Stomach smooth muscle (tissue), 2 donors: ENCODE measurements around the gene FAM200C.
A peak's percentile ranks its signal among the peaks of the same experiment; 100 is the strongest.
"Not testable (repeated sequence)": the region's sequence is repeated elsewhere in the genome, so short reads cannot be mapped to it uniquely, and the experiment has no call there.

Experiments
- H3K27ac ChIP-seq: one replicate; pipeline ENCODE4 v1.7.0; 2013; ENCODE audit warnings: mild to moderate bottlenecking, low read length, inconsistent platforms
- H3K27me3 ChIP-seq, 2 donors: one replicate each; pipeline ENCODE4 v1.7.0; 2013; ENCODE audit warnings: low read length in 2 of 2; ENCODE audit not compliant: insufficient read depth in 2 of 2, control insufficient read depth in 1 of 2
- H3K36me3 ChIP-seq, 2 donors: one replicate each; pipeline ENCODE4 v1.7.0; 2013; ENCODE audit warnings: low read length in 2 of 2; ENCODE audit not compliant: control insufficient read depth in 2 of 2, insufficient read depth in 2 of 2
- H3K4me1 ChIP-seq: one replicate; pipeline ENCODE4 v1.7.0; 2013; ENCODE audit warnings: low read length; ENCODE audit not compliant: control insufficient read depth, insufficient read depth
- H3K4me3 ChIP-seq, 2 donors: one replicate each; pipeline ENCODE4 v1.7.0; 2013; ENCODE audit warnings: low read length in 2 of 2
- H3K9ac ChIP-seq, 2 donors: one replicate each; pipeline ENCODE4 v1.7.0; 2013; ENCODE audit warnings: low read length in 2 of 2, mild to moderate bottlenecking in 1 of 2
- H3K9me3 ChIP-seq, 2 donors: one replicate each; pipeline ENCODE4 v1.7.0; 2013; ENCODE audit warnings: low read length in 2 of 2; ENCODE audit not compliant: control insufficient read depth in 2 of 2
- donor health status: healthy.
- donor health status: Pancreatic carcinoma.

FAM200C gene

DNA sequence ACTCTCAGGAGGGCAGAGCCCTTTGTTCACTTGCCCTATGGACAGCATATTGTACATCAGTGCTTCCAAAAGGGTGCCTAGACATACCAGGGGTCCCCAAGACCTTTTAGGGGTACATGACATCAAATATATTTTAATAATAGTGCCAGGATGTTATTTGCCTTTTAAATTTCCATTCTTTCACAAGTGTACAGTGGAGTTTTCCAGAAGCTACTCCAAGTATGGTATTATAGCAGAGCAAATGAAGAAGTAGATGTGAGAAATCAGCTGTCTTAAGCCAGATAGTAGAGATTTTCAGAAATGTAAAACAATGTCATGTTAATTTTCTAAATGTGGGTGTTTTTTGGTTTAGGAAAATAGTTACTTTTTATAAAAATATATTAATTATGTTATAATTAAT lies 37.4 kb upstream of the FAM200C start:
- Histone ChIP-seq H3K36me3 (no peaks in the 10 kb centered on the region), H3K9me3 (no peaks in the 10 kb centered on the region), H3K27me3 (no peaks in the 10 kb centered on the region), H3K4me1 (peaks cover 8% of the 10 kb centered on the region), H3K4me3 (no peak overlapping the region), H3K9ac (no peak overlapping the region), H3K27ac (no peak overlapping the region)

DNA sequence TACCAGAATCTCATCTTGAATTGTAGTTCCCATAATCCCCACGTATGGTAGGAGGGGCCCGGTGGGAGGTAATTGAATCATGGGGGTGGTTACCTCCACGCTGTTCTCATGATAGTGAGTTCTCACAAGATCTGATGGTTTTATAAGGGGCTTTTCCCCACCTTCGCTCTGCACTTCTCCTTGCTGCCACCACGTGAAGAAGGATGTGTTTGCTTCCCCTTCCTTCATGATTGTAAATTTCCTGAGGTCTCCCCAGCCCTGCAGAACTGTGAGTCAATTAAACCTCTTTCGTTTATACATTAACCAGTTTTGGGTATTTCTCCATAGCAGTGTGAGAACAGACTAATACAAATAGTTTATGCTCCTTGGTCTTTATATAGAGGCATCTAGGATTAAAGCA lies 36.8 kb upstream of the FAM200C start:
- H3K4me1 ChIP-seq, H3K27me3 ChIP-seq, H3K27ac ChIP-seq, H3K9ac ChIP-seq, H3K36me3 ChIP-seq, H3K9me3 ChIP-seq, H3K4me3 ChIP-seq: not testable (repeated sequence)

- Histone ChIP-seq H3K27ac (no peak overlapping the region), H3K9ac (no peak overlapping the region), H3K9me3 (no peaks in the 10 kb centered on the region), H3K4me1 (peaks cover 8% of the 10 kb centered on the region), H3K4me3 (no peak overlapping the region), H3K36me3 (no peaks in the 10 kb centered on the region), H3K27me3 (no peaks in the 10 kb centered on the region)
Measured at GRCh38 chr5:160436017-160436416, 36.2 kb upstream of the FAM200C start.

DNA sequence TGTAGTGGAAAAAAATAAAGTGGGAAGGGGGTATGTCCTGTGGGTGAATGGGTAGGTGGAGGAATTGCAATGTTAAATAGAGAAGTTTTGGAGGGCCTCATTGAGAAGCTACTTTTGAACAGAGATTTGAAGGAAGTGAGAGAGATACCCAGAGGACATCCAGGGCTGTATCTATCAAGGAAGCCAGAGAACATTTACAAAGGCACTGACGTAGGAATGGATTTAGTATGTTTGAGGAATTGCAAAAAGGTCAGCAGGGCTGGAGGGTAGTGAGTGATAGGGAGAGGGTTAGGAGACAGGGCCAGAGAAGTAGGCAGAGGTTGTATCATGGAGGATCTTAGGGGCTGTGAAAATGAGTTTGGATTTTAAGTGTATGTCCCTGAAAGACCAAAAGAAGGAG lies 35.7 kb upstream of the FAM200C start:
- Histone ChIP-seq H3K27me3 (no peaks in the 10 kb centered on the region), H3K9ac (no peak overlapping the region), H3K4me3 (no peak overlapping the region), H3K4me1 (peaks cover 8% of the 10 kb centered on the region), H3K9me3 (no peaks in the 10 kb centered on the region), H3K36me3 (no peaks in the 10 kb centered on the region), H3K27ac (no peak overlapping the region)

DNA sequence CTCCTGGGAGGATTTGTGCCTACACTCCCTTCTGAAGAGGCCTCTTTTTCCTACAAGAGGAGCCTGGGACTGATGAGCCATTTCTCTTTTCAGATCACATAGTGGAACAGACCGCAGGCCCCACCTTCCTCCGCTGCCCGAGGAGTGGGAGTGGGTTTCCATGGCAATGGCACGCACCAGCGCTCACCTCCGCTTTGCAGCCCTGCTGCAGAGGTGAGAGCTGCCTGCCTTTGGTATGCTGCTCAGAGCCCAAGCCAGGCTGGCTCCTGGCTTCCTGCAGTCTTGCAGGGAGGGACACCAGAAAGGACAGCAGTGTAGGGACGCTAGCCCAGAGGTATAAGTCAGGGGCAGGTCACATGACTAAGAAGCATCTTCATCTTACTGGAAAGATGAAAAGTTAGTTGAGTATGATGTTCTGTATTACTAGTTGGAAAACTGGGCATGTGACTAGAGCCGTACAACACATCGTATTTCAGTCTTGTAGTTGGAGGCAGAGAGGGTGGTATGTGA lies 34.2 kb upstream of the FAM200C start:
- Histone ChIP-seq H3K27me3 (no peaks in the 10 kb centered on the region), H3K4me1 (peaks cover 8% of the 10 kb centered on the region), H3K4me3 (no peak overlapping the region), H3K9ac (no peak overlapping the region), H3K9me3 (no peaks in the 10 kb centered on the region), H3K36me3 (no peaks in the 10 kb centered on the region), H3K27ac (no peak overlapping the region)

DNA sequence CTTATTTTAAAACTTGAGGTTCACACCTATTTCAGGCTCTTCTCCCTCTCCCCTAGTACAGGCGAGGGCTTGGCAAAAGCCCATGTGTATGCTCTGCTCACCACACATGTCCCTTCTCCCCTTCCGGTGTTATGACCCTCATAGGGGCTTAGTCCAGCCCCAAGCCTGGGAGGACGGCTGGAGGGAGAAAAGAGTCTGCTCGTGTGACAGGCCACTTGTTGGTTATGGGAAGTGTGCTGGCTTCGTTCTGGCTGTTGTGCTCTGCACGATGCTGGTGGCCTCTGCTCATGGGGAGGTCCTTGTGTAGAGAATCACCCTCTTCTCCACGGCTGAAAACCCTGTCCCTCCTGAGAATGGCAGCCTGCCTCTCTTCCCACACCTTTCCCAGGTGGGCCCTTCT lies 32.9 kb upstream of the FAM200C start:
- Histone ChIP-seq H3K4me3 (no peak overlapping the region), H3K36me3 (no peaks in the 10 kb centered on the region), H3K9me3 (no peaks in the 10 kb centered on the region), H3K4me1 (no peaks in the 10 kb centered on the region), H3K27me3 (no peaks in the 10 kb centered on the region), H3K27ac (no peak overlapping the region), H3K9ac (no peak overlapping the region)

DNA sequence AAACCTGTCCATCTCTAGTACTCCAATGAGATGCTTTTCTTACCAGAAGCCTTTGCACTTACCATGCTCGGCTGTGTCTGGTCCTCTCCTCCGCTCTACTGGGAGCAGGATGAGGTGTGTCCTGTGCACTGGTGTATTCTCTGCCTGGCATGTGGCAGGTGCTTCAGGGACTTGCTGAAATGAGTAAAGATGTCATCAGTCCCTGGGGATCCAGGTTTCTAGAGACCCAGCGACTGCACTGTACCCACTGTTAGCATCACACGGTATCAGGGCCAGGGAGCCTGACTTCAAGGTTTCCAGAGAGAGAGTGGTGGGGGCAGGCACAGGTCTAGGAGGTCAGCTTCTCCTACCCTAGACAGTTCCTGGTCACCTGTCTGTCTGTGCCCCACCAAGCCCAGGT lies 32.3 kb upstream of the FAM200C start:
- Histone ChIP-seq H3K9ac (no peak overlapping the region), H3K27me3 (no peaks in the 10 kb centered on the region), H3K4me1 (no peaks in the 10 kb centered on the region), H3K9me3 (no peaks in the 10 kb centered on the region), H3K27ac (no peak overlapping the region), H3K36me3 (no peaks in the 10 kb centered on the region), H3K4me3 (no peak overlapping the region)

GRCh38 chr5:160427607-160428006 lies 27.8 kb upstream of the FAM200C start:
- no peak overlapping the region for H3K4me3 ChIP-seq
- H3K36me3 ChIP-seq, result no peaks in the 10 kb centered on the region
- no peaks in the 10 kb centered on the region for H3K4me1 ChIP-seq
- no peak overlapping the region for H3K27ac ChIP-seq
- no peak overlapping the region for H3K9ac ChIP-seq
- no peaks in the 10 kb centered on the region for H3K9me3 ChIP-seq
- no peaks in the 10 kb centered on the region for H3K27me3 ChIP-seq

GRCh38 chr5:160423099-160423498 lies 23.2 kb upstream of the FAM200C start:
- no peaks in the 10 kb centered on the region for H3K9me3 ChIP-seq
- H3K27ac ChIP-seq, result no peak overlapping the region
- peaks cover 4% of the 10 kb centered on the region for H3K4me1 ChIP-seq
- H3K9ac ChIP-seq, result no peak overlapping the region
- H3K36me3 ChIP-seq, result no peaks in the 10 kb centered on the region
- H3K4me3 ChIP-seq, result no peak overlapping the region
- H3K27me3 ChIP-seq, result no peaks in the 10 kb centered on the region

- peak within 1 kb of the TSS in 1 of 2 donors; percentile 61 for H3K9ac ChIP-seq
- H3K36me3 ChIP-seq, result no peaks in the 10 kb centered on the region
- H3K4me3 ChIP-seq, result peak within 1 kb of the TSS; percentile 72 to 74
- H3K27me3 ChIP-seq, result no peaks in the 10 kb centered on the region
- no peaks in the 10 kb centered on the region for H3K9me3 ChIP-seq
- H3K27ac ChIP-seq, result no peak within 1 kb of the TSS
- peaks cover 7% of the 10 kb centered on the region for H3K4me1 ChIP-seq
Measured at GRCh38 chr5:160421625-160422258, 21.9 kb upstream of the FAM200C start, which contains the start of gene PTTG1. Gene PTTG1, plus strand, starts transcription at chr5:160421855. Its CDS starts 458 bp downstream, at chr5:160422313.

- Histone ChIP-seq H3K4me3 (no peak overlapping the region), H3K27ac (no peak overlapping the region)
Measured at GRCh38 chr5:160420331-160420610, 20.4 kb upstream of the FAM200C start.

More at GRCh38 chr5:160420331-160420610, 20.4 kb upstream of the FAM200C start:
- no peak overlapping the region for H3K9ac ChIP-seq
- no peaks in the 10 kb centered on the region for H3K9me3 ChIP-seq
- H3K36me3 ChIP-seq, result no peaks in the 10 kb centered on the region
- peaks cover 7% of the 10 kb centered on the region for H3K4me1 ChIP-seq
- no peaks in the 10 kb centered on the region for H3K27me3 ChIP-seq
